GM04504 (cell line): ENCODE results near the gene PILRA.
"Not testable (repeated sequence)": the region's sequence is repeated elsewhere in the genome, so short reads cannot be mapped to it uniquely, and the experiment has no call there.

Source experiments
- DNase-seq: peaks from one replicate; pipeline ENCODE4 v3.0.0-alpha.2; 2012; ENCODE audit warnings: low read depth

PILRA gene

GRCh38 chr7:100373261-100373831, at the start of gene PILRA:
Gene PILRA, plus strand, starts transcription at chr7:100373487. Its CDS starts 170 bp downstream, at chr7:100373657.
- no peak for DNase-seq

- DNase-seq = not testable (repeated sequence)
Observed at GRCh38 chr7:100324194-100324593, 49.1 kb upstream of the PILRA start.

GRCh38 chr7:100325671-100326070, 47.6 kb upstream of the PILRA start:
- DNase-seq = not testable (repeated sequence)

- DNase-seq = not testable (repeated sequence)
Observed at GRCh38 chr7:100326914-100327313, 46.4 kb upstream of the PILRA start.

GRCh38 chr7:100335566-100336466, 37.5 kb upstream of the PILRA start:
- DNase-seq = peak; percentile 84

GRCh38 chr7:100338083-100338696, 35.1 kb upstream of the PILRA start:
- not testable (repeated sequence) for DNase-seq

GRCh38 chr7:100341286-100341685, 32.0 kb upstream of the PILRA start:
- not testable (repeated sequence) for DNase-seq

- DNase-seq = no peak
Observed at GRCh38 chr7:100342765-100343164, 30.5 kb upstream of the PILRA start.

GRCh38 chr7:100344124-100344559, 29.1 kb upstream of the PILRA start:
- not testable (repeated sequence) for DNase-seq

GRCh38 chr7:100344560-100345287, 28.6 kb upstream of the PILRA start:
- not testable (repeated sequence) for DNase-seq

GRCh38 chr7:100345288-100345672, 28.0 kb upstream of the PILRA start:
- DNase-seq = peak; percentile 17

- DNase-seq = no peak
Observed at GRCh38 chr7:100346921-100347320, 26.4 kb upstream of the PILRA start.

GRCh38 chr7:100348805-100349204, 24.5 kb upstream of the PILRA start:
- no peak for DNase-seq

- DNase-seq = no peak
Observed at GRCh38 chr7:100349757-100350156, 23.5 kb upstream of the PILRA start.

GRCh38 chr7:100351657-100352058, 21.6 kb upstream of the PILRA start:
- DNase-seq = no peak

- not testable (repeated sequence) for DNase-seq
Observed at GRCh38 chr7:100352230-100352781, 21.0 kb upstream of the PILRA start.

- no peak for DNase-seq
Observed at GRCh38 chr7:100352984-100353684, 20.2 kb upstream of the PILRA start.

GRCh38 chr7:100353685-100354330, 19.5 kb upstream of the PILRA start:
- no peak for DNase-seq

GRCh38 chr7:100356416-100357068, 16.7 kb upstream of the PILRA start:
- DNase-seq = no peak

- DNase-seq = no peak
Observed at GRCh38 chr7:100357131-100357561, 16.1 kb upstream of the PILRA start.
